ENCODE results near the gene SYNE2. TPM values are rescaled to one million over a fixed set of nuclear protein-coding genes. Genes with fewer than 3 reads are reported as not detected.
A peak's percentile ranks its signal among the peaks of the same experiment; 100 is the strongest.
"Not testable (repeated sequence)": the region's sequence is repeated elsewhere in the genome, so short reads cannot be mapped to it uniquely, and the experiment has no call there.

SYNE2 gene
- total RNA-seq, 1 donor from 2014 or later: 261 TPM

DNA sequence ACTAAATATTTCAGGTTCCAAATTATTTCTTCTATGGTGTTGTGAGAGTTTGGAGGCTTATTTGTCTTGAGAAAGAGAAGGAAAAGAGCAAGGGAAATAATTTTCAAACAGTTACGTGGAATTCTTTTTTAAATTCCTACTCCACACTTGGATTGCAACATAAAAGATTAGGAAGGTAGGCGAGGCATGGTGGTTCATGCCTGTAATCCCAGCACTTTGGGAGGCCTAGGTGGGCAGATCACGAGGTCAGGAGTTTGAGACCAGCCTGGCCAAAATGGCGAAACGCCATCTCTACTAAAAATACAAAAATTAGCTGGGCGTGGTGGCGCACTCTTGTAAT, 265.6 kb downstream of the SYNE2 start:
- DNase-seq (ENCODE audit: low read depth): not testable (repeated sequence)

DNA sequence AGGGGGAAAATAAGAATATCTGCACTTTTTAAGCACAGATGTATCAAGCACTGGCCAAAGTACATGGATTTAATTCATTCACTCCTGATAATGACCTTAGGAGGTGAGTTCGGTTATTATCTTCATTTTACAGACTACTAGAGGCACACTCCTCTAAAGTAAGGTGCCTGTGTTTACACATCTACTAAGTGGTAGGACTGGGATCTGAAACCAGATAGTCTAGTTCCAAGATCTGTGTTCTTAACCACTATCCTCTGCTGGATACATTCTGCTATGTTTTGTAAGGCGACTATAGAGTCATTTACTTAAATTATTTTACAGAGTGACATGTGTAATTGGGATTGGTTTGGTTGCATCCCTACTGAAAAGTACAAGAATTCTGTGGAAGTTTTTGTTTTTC, 266.1 kb downstream of the SYNE2 start:
- no peak for DNase-seq (ENCODE audit: low read depth)

DNA sequence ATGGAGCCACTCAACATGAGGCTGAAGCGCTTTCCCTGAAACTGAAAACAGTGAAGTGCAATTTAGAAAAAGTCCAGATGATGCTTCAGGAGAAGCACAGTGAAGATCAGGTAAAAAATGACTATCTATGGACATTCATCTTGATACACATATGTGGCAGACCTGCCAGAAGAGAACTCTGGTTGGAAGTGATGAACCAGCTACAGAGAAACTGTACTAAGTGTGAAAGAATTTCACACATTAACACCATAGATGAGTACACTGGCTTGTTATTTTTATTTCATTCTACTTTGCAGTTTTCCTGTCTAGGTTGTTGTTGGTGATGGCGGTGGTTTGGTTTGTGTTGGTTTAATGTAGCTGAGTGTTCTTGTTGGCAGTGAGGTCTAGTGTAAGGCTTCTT, 266.7 kb downstream of the SYNE2 start:
- peak; percentile 22 for DNase-seq (ENCODE audit: low read depth)

DNA sequence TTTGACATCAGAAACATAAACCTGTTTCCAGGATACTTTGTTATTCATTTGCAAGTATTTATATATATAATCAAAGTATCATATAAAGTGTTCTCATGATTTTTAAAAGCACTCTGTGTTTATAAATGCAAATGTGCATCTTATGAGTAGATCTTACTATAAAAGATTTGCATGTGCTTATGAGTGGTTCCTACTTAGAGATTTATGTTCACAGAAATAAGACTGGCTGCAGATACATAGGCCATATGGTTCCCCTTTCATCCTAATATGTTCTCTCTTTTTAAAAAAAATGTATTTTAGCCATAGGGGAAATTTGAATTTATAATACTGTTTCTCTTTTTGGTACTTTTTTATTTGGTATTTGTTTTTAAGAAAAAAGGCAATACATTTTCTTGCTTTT, 267.2 kb downstream of the SYNE2 start:
- no peak for DNase-seq (ENCODE audit: low read depth)

DNA sequence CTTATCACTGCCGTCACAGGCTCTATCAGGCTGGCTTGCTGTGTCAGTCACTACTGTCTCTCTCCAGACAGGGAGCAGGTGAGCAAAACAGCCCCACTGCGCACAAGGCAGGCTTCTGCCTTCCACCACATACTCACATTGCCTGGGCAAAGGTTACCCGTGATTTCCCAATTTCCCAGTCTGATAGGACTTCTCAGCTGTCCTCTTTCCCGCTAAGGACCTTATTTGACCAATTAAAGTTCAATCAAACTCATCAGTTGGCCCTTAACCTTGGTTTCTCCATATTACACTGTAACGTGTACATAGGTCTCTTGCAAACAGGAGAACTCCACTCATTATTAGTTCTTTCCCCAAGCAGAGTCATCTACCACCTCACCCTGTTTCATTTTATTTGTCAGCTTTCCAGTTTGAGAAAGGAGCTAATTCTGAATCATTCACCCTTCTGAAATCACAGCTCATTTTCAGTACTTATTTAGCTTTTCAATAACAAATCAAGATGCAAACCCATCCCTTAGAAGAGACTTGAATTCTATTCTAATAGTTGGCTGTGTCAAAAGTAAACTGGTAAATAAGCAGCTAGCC, 270.5 kb downstream of the SYNE2 start:
- no peak for DNase-seq (ENCODE audit: low read depth)

- DNase-seq (ENCODE audit: low read depth): no peak
Observed at GRCh38 chr14:64125270-64125669, 272.5 kb downstream of the SYNE2 start.

DNA sequence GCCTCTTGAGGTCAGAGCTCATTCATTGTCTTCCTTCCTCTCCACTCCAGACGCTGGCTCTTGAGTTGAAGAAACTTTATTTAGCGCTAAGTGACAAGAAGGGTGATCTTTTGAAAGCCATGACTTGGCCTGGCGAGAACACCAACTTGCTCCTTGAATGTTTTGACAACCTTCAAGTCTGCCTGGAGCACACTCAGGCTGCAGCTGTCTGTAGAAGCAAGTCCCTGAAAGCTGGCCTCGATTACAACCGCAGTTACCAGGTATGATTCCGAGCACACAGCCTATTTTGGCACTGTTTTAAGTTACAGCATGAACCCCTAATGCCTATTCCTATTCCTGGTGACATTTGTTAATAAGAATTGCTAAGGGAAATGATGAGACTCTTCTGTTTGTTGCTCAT, 273.7 kb downstream of the SYNE2 start:
- no peak for DNase-seq (ENCODE audit: low read depth)

GRCh38 chr14:64137657-64138290, 285.0 kb downstream of the SYNE2 start:
- DNase-seq (ENCODE audit: low read depth): no peak

- no peak for DNase-seq (ENCODE audit: low read depth)
Observed at GRCh38 chr14:64147126-64147790, 294.5 kb downstream of the SYNE2 start.

DNA sequence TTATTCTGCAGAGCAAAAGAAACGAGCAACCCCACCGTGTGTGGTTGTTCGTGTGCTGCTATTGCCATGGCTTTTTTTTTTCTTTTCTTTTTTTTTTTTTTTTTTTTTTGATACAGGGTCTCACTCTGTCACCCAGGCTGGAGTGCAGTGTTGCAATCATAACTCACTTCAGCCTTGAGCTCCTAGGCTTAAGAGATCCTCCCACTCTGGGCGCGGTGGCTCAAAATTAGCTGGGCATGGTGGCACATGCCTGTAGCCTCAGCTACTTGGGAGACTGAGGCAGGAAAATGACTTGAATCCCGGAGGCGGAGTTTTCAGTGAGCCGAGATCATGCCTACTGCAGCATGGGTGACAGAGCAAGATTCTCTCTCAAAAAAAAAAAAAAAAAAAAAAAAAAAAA, 297.1 kb downstream of the SYNE2 start:
- DNase-seq (ENCODE audit: low read depth): no peak

DNA sequence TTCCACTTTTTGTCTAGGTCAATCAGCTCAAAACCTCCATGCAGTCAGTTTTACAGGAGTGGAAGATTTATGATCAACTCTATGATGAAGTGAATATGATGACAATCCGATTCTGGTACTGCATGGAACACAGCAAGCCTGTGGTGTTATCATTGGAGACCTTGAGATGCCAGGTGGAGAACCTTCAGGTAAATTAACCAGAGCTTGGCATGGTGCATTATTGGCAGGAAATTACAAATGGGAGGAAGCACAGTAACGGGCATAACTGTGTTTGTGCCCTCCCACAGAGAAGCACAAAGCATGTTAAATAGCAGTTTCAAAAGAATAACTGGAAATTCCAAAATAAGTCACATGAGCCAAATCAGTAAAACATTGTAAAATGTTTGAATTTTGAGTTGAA, 305.8 kb downstream of the SYNE2 start:
- no peak for DNase-seq (ENCODE audit: low read depth)

GRCh38 chr14:64159588-64159987, 306.8 kb downstream of the SYNE2 start:
- no peak for DNase-seq (ENCODE audit: low read depth)

DNA sequence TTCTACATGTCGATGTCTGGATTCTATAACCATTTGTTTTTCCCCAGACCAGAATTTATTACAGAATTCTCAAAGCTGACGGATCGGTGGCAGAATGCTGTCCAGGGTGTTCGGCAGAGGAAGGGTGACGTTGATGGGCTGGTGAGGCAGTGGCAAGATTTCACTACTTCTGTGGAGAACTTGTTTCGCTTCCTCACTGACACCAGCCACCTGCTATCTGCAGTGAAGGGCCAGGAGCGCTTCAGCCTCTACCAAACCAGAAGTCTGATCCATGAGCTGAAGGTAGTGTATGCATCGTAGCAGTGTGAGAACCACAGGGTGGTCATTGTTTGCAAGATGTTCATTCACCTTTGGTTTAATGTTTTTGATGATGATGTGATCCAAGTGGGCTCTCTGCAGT, 317.4 kb downstream of the SYNE2 start:
- no peak for DNase-seq (ENCODE audit: low read depth)

DNA sequence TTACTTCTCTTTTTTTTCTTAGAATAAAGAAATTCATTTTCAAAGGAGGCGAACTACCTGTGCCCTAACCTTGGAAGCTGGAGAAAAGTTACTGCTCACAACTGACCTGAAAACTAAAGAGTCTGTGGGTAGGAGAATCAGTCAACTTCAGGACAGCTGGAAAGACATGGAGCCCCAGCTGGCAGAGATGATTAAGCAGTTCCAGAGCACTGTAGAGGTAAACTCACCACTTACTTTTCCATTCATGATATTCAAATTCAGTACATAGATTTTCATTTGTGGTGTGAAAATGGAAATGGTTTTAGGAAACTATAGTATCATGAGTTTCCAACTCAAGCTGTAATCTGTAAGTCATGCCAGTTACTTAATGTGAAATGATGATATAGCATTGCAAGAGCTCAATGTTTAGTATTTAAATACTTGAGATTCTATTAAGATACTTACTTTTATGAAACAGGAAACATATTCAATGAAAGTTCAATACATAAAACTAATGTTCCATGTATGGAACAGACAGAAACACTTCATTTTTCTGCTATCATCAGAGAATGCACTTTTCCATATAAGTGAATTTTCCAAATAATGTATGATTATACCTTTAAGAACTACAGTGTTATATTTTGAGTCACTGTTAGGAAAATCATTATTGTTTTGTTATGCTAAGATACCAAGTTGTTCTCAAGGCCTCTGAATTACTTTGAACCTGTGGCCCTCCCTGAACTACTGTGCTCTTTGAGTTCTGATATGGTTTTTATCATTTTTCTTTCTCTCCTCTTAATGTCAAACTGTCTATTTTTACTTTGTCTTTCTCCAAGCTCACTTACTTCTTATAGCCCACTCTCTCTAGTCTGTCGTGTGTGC, 322.3 kb downstream of the SYNE2 start:
- no peak for DNase-seq (ENCODE audit: low read depth)

DNA sequence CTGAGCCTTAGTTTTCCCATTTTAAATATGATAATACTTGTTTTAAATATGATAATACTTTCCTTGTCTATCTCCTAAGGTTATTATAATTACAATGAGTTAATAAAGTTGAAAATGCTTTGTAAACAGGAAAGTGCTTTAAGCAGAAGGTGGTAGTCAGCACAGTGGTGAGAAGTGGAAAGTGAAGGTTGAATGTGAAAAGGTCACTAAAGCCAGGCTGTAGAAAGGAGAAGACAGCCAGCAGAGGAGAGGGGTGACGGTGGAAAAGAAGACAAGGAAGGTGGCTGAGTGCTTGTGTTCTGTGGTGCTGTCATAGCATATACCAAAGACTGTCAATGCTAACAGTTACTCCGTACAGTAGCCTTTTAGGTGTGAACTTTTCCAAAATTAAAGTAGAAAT, 323.5 kb downstream of the SYNE2 start:
- DNase-seq (ENCODE audit: low read depth): no peak

GRCh38 chr14:64178814-64179213, 326.0 kb downstream of the SYNE2 start:
- DNase-seq (ENCODE audit: low read depth): no peak

DNA sequence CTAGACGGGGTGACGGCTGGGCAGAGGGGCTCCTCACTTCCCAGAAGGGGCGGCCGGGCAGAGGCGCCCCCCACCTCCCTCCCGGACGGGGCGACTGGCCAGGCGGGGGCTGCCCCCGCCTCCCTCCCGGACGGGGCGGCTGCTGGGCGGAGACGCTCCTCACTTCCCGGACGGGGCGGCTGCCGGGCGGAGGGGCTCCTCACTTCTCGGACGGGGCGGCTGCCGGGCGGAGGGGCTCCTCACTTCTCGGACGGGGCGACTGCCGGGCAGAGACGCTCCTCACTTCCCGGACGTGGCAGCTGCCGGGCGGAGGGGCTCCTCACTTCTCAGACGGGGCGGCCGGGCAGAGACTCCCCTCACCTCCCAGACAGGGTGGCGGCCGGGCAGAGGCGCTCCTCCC, 330.1 kb downstream of the SYNE2 start:
- not testable (repeated sequence) for DNase-seq (ENCODE audit: low read depth)

- no peak for DNase-seq (ENCODE audit: low read depth)
Observed at GRCh38 chr14:64184103-64184729, 331.4 kb downstream of the SYNE2 start.

DNA sequence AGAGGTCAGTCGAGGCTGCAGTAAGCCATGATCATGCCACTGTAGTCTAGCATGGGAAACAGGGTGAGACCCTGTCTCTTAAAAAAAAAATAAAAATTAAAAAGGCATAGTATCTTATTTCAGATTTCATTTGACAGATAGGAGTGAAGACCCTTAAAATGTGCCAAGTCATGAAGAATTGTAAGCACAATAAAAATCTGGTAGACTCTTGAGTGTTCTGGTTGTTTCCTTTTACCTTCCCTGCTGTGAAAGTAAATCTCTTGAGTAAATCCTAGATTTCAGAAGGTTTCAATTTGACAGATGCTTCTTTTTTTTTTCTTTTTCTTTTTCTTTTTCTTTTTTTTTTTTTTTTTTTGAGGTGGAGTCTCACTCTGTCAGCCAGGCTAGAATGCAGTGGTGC, 332.4 kb downstream of the SYNE2 start:
- no peak for DNase-seq (ENCODE audit: low read depth)

DNA sequence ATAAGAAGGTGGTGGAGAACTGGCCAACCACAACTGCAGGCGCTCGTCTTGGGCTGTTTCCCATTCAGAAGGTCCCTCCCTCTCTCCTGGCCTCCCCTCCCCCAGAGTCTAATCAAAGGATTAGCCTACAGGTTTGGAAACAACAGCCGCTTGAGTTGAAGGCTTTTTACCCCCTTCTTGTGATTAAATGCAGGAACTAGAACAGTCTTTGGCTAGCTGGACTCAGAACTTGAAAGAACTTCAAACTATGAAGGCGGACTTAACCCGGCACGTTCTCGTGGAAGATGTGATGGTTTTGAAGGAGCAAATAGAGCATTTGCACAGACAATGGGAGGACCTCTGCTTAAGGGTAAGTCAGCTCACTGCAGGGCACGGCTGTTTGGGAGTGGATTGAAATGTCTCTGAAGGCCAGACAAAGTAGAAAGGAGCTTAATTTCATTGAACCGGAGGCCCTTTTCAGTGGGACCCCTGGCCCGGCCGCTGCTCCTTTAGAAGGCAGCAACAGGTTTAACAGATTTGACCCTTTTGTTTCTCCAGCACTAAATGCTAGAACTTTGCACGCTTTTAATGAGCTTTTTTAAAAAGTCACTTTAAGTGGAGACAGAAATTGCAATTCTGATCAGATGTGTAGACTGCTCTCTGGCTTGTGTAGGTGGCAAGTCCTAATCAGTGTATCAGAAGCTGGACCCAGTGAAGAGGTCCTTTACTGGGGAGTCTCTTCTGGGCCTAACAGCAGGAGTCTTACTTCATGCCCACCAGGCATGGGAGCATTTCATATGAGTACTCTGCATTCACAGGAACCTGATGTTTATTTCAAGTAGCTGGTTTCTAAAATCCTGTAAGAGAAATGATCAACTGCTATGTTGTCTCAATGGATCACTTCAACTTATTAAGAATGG, 333.7 kb downstream of the SYNE2 start:
- no peak for DNase-seq (ENCODE audit: low read depth)

- DNase-seq (ENCODE audit: low read depth): no peak
Observed at GRCh38 chr14:64187331-64187730, 334.5 kb downstream of the SYNE2 start.

Data from renal cortical epithelial cell (primary cell).